Brain microvascular endothelial cell (primary cell): ENCODE data around the gene BARX1.

Experiments used
- DNase-seq: peaks from one replicate; pipeline ENCODE4 v3.0.0-alpha.2; 2020
- H3K27ac ChIP-seq: fragments of 250-450 bp; sonication (Bioruptor Pico); 2 replicates; pipeline ENCODE4 v1.5.1; 2020; ENCODE audit warnings: mild to moderate bottlenecking, moderate library complexity
- H3K27me3 ChIP-seq: fragments of 250-450 bp; sonication (Bioruptor Pico); replicated peaks from 2 replicates; pipeline ENCODE4 v1.5.1; 2020; ENCODE audit warnings: mild to moderate bottlenecking
- H3K36me3 ChIP-seq: fragments of 250-450 bp; sonication (Bioruptor Pico); replicated peaks from 2 replicates; pipeline ENCODE4 v1.5.1; 2020; ENCODE audit warnings: mild to moderate bottlenecking
- H3K4me3 ChIP-seq: 2 replicates; pipeline ENCODE4 v1.5.1; 2011; ENCODE audit warnings: low read depth, mild to moderate bottlenecking, control low read depth, low read length, moderate library complexity
- CTCF ChIP-seq: IDR thresholded peaks from 2 replicates; pipeline ENCODE4 v1.5.1; 2011; ENCODE audit warnings: low read depth, mild to moderate bottlenecking, moderate library complexity, low read length, control low read depth, inconsistent platforms; ENCODE audit errors: missing control alignments
- in situ Hi-C: cut with HindIII; loops from 2 replicates; pipeline ENCODE4 v1.10.0; 2017; ENCODE audit warnings: low sequenced_read_pairs, low pct_ligation_motif_present

Gene BARX1

DNA sequence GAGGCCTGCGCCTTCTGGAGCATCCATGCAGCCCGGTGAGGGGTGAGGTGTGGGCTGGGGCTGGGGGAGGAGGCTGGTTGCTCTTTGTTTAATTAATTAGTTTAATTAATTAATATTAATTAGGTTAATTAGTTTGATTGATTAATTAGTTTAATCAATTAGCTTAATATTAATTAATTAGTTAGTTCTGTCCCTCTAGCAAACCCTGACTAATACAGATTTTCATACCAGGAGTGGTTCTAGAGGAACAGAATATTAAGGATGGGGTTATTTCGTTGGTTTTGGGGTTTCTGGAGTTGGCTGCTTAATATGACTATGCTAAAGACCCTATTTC is 14.1 kb upstream of the BARX1 start:
- no peaks in the 10 kb centered on the region for H3K27me3 ChIP-seq
- no peak overlapping the region for H3K4me3 ChIP-seq
- H3K36me3 ChIP-seq = no peaks in the 10 kb centered on the region
- TF ChIP-seq CTCF = no peak
- H3K27ac ChIP-seq = no peak overlapping the region
- in situ Hi-C loops = no loop called here
- DNase-seq = no peak

GRCh38 chr9:93968451-93969327 is 13.5 kb upstream of the BARX1 start:
- DNase-seq = peak; percentile 45
- Histone ChIP-seq H3K36me3 (no peaks in the 10 kb centered on the region), H3K27ac (no peak overlapping the region), H3K4me3 (no peak overlapping the region), H3K27me3 (no peaks in the 10 kb centered on the region)
- no peak for TF ChIP-seq CTCF
- in situ Hi-C loops = no loop called here

GRCh38 chr9:93967020-93967803 is 12.1 kb upstream of the BARX1 start:
- Histone ChIP-seq H3K4me3 (no peak overlapping the region), H3K36me3 (no peaks in the 10 kb centered on the region), H3K27ac (no peak overlapping the region), H3K27me3 (no peaks in the 10 kb centered on the region)
- in situ Hi-C loops = no loop called here
- no peak for DNase-seq
- TF ChIP-seq CTCF = no peak

DNA sequence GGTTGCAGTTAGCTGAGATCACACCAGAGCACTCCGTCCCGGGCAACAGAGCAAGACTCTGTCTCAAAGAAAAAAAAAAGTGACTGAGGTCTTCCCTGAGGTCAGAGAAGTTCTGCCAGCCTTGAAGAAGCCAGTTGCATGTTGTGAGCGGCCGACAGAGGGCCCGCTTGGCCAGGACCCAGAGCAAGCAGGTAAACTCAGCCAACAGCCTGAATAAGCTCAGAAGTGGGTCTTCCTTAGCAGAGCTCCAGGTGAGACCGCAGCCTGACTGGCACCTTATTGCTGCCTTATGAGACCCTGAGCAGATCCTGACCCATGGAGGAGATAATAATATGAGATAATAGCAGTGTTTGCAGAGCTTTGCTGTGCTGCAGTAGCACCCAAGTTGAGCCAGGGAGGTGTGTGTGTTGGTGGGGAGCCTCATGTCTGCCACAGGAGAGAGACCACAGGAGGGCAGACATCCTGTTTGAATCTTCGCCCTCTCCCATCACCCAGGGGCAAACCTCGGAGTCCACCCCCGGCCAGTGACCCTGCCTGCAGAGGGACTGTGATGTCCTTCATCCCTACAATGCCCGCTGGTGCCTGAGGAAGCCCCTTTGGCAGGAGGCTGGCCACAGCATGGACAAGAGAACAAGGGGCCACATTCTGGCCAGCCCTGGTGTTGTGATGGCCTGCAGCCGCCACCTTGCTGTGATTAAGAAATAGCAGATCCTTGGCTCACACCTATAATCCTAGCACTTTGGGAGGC is 10.8 kb upstream of the BARX1 start:
- in situ Hi-C loops = no loop called here
- peak; percentile 29 for TF ChIP-seq CTCF
- Histone ChIP-seq H3K27ac (no peak overlapping the region), H3K36me3 (no peaks in the 10 kb centered on the region), H3K27me3 (peaks cover 7% of the 10 kb centered on the region), H3K4me3 (no peak overlapping the region)
- no peak for DNase-seq

DNA sequence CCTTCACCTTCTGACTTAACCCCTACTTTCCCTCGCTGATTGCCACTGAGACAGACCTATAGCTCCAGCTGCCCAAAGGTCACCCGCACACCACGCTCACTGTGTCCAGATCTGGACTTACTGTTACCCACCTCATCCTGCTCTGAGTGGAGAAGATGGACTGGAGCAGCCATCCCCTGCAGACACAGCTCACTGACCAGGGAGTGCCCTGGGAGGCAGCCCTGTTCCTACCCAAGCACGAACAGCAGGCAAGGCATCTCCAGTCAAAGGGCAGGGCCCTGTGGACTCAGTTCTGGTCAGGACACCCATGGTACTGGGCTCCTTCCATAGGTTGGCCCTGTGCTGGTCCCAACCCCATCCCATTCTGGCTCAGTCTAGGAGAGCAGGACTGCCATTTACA is 9.5 kb upstream of the BARX1 start:
- in situ Hi-C loops = no loop called here
- DNase-seq = no peak
- no peak for TF ChIP-seq CTCF
- Histone ChIP-seq H3K27ac (no peak overlapping the region), H3K4me3 (no peak overlapping the region), H3K27me3 (peaks cover 20% of the 10 kb centered on the region), H3K36me3 (no peaks in the 10 kb centered on the region)
